Mammary epithelial cell (primary cell): ENCODE data around the gene MST1R.

Experiments
- CTCF ChIP-seq, 2 donors: IDR thresholded peaks in 1 of 2; conservative IDR thresholded peaks in 1 of 2; 2 replicates each; pipeline ENCODE4 v1.5.1; 2011 to 2012; ENCODE audit warnings: inconsistent platforms in 2 of 2, low read length in 2 of 2, mild to moderate bottlenecking in 2 of 2, control low read depth in 1 of 2, low read depth in 1 of 2; ENCODE audit not compliant: insufficient read depth in 1 of 2; ENCODE audit errors: extremely low read depth in 1 of 2
- EZH2 ChIP-seq: IDR thresholded peaks from 2 replicates; pipeline ENCODE4 v1.6.1; 2012; ENCODE audit warnings: low read length, inconsistent platforms, borderline replicate concordance

GRCh38 chr3:49929291-49930167 lies 25.9 kb upstream of the MST1R start, which contains the start of gene MON1A:
- TF ChIP-seq CTCF (conservative IDR thresholded peaks at IDR 0.05 in 1 of 2, IDR thresholded peaks at IDR 0.05 in 1 of 2; ENCODE audit: extremely low read depth in 1 of 2, insufficient read depth in 1 of 2, low read depth in 1 of 2, low read length in 2 of 2) (peak in 1 of 2 donors; percentile 47), EZH2 (no peak)
